NCI-H774 (cell line): Measurements from ENCODE around the gene KHNYN.

Experiments
- DNase-seq: peaks from one replicate; lab custom pipeline; 2025; lab: John Stamatoyannopoulos, UW

Gene KHNYN

DNA sequence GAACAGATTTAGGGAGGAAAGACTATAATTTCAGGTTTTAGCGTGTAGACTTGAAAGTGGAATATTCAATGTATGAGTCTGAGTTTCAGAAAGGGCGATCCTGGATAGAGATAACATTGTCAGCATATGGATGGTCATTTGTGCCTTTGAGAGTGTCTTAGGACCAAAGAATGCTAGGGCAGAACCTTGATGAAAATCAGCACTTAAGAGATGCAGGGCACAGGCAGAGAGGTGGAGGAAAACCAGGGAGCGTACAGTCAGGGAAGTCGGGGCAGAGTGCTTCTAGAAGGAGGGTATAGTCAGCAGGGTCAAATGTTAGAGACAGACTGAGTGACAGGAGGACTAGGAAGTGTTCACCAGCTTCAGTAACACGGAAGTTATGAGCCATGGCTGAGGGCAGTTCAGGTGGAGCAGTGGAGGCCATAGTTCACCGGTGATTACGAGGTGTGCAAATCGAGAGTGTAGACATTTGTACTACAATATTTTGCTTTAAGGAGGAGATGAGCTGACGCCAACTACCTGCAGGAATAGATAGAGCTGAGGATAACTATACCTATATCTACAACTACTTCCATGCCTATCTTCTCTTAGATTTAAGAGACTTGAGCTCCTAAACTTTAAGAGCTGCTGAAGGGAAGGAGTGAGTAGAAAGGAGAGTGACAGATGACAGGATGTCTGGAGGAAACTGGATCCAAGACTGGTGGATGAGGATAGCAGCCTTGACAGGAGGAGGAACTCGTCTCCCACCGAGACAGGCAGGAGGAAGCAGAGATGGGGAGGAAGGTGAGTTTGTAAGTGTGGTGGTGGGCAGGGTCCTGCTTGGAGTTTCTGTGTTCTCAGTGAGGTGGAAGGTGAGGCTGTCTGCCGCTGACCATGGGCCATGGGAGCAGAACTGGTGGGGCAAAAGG, 6.8 kb upstream of the KHNYN start:
- no peak for DNase-seq

DNA sequence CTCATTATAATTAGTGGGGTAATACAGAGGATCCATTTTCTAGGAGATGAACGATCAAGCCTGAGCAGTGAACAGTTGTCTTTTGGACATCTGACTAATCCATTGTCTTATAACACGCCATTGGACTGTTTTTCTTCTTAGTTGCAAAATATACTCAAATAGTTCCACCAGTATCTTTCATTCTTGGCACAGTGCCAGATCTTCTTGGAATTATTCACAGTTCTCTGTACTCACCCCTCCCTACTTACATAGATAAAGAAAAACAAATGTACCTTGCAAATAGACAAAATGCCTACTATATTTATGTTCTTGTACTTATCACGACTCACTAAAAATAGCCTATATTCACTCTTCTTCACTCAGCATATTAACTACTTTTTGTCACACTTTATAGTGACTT, 4.0 kb upstream of the KHNYN start:
- no peak for DNase-seq

DNA sequence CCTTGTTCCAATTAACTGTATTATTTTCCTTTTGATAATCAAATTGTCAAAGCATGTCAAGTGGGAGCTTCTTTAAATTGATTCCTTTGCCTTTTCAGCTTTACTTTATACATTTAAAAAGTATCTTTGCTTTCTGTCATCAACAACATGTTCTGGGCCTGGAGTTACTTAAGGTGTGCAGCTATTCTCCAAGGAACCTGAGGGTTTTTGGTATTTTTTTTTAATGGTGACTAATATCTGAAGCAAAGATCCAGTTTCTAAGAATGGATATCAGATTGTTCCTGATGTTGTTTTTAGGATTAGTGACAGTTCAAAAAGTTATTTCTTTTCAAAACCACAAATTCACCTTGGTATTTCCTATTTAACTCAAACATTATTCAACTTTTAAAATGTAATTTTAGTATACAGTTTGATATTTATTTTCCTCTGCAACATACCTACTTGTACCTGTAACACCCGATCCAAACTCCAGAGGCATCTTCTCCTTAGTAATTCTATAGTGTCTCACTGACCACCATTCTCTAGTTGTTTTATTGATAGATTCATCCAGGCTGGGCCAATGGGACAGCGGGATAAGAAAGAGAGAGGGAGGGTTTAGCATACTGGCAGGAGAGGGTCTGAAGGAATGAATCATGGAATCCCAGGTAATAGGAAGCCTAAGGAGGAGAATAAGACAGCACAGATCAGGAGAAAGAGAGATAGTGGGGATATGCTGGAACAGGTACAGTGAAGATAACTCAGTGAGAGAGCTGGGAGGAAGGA, 3.4 kb upstream of the KHNYN start:
- no peak for DNase-seq

DNA sequence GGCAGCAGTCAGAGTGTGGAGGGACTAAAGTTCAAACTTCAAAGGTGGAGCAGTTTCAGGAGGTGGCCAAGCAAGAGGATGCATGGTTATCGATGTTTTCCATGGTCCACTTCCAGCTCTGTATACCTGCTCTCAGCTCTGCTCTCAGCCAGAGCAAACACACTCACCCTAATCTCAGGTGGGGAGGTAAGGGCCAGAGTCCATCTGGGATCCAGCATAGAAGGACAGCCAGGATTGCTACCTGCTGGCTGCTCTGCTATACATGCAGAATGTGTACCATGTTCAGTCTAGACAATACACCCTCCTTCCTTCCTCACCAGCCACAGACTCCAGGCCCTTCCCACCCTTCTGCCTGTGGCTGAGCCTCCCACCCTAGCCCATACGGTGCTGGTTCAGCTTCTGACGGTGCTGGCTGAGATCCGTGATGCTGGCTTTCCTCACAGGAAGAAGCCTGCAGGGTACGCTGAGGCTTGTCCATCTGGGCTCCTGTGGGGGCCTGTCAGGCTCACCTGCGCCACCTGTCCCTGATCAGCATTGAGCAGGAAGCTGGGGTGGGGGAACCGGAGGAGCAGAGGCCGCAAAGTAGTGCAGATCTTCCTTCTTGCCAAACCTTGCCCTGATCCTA, 2.7 kb upstream of the KHNYN start:
- no peak for DNase-seq

DNA sequence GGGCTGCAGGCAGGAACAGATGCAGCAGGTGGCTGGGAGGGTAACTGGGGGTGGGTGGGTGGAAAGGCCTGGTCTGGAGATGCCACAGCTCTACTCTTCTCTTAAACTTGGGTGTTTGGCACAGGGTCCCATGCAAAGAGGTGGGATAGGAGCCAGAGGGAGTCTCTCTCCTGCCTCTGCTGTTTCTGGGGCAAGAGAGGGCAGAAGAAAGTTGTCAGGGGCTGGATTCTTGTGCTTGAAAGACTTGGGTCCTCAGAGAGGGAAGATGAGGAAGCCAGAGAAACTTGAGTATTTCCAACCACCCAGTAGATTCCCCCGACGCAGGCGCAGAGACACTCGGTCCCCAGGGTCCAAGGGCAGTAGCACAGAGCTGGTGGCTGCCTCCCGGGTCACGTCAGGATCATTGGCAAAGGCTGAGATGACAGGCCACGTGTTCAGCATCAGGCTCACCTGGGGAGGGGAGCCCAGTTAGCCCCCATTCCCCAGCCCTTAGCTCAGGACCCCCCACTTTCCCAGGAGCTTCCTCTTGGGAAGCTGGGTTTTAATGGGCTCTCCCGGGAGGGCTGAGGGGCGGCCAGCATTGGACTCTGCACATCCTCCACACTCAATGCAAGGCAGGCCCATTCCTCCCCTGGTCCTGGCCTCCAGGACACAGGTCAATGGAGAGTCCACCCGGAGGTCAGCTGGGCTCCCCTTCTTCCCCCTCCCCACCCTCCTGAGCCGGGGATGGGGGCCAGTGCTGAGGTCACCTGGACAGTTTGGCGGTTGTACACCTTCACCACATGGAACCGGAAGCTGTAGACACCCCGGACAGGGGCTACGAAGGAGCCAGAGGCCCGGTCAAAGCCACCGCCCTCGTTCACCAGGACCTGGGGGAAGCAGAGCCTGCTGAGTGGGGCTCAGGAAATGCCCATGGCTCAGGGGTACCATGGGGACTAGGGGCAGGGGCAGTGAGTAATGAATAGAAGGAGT, 1.9 kb upstream of the KHNYN start:
- DNase-seq: no peak

DNA sequence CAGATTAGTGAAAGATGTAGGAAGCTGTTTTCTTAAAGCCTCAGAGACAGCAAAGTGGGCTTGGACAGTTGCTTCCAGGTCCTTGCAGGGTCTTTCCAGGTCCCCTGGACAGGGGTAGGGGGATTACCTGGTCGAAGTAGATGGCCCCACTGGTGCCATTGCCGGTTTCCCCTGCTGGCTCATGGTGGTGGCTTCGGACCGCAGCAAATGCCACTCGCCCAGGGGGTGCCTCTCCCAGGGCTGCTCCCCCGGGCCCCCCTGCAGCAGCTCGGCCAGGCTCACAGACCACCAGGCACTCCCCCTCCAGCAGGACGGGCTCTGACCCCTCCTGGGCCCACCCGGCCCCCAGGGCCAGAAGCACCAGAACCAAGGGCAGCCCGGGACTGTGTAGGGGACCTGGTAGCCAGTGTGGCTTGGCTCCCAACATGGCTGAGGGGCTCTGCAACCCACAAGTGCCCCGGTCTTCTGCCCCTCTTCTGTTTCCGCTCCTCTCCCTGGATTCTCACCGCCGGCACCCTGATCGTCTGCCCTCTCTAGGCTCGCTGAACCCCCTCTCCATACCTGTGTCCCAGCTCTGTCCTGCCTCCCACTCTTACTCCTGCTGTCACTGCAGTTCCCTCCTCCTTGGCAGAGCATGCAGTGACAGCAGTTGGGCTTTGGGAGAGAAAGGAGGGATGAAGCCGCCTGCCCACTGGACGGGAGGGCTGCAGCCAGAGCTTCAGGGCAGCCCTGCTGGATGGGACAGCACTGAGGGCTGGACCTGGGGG, 943 bp upstream of the KHNYN start:
- no peak for DNase-seq

DNA sequence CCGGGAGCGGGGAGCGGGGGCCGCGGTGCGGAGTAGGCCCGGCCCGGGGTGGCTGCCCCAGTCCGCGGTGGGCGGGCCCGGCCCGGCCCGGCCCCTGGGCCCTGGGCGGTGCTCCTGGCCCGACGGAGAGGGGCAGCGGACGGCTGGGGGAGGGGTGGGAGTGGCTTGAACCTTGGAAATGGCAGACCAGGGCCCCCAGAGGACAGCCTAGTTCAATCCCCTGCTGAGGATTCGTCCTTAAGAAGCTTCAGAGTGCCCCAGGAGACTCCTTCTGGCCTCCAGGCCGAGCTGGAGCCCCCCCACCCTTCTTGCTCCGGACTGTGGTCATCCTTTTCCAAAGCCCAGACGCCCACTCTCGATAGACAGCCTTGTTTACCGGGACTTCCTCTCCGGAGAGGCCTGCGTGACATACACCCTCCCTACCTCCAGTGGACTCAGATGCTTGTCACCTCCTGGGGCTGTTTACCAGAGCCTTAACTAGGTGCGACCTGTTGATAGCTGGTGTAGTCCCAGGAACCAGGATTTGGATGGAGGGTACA, 458 bp downstream of the KHNYN start:
- DNase-seq: peak; percentile 68

DNA sequence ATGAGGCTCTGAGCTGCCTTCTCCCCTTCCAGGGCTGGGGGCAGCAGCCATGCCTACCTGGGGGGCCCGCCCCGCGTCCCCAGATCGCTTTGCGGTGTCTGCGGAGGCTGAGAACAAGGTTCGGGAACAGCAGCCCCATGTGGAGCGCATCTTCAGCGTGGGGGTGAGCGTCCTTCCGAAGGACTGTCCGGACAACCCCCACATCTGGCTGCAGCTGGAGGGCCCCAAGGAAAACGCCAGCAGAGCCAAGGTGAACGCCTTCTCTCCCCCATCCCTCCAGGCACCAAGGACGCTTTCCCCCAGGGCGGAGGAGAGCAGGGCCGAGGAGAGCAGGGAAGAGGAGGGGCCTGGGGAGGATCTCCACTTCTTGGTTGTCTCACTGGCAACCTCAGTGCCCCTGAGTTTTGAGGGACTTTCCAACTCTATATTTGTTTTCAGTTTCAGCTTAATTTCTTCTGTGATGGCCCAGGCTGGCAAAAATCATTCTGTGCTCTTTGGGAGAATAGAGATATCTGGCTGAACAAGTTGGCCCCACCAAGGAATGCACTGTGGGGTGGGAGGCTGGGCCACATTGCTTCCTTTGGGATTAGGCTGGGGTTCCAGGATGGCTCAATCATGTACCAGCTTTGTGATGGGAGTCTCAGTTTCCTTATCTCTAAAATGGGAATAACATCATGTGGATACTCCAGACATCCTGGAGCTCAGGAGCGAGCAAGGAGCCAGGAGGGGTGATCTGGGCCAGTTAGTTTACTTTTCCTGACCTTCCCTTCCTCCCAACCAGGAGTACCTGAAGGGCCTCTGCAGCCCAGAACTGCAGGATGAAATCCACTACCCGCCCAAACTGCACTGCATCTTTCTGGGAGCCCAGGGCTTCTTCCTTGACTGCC, 1.2 kb downstream of the KHNYN start:
- no peak for DNase-seq

DNA sequence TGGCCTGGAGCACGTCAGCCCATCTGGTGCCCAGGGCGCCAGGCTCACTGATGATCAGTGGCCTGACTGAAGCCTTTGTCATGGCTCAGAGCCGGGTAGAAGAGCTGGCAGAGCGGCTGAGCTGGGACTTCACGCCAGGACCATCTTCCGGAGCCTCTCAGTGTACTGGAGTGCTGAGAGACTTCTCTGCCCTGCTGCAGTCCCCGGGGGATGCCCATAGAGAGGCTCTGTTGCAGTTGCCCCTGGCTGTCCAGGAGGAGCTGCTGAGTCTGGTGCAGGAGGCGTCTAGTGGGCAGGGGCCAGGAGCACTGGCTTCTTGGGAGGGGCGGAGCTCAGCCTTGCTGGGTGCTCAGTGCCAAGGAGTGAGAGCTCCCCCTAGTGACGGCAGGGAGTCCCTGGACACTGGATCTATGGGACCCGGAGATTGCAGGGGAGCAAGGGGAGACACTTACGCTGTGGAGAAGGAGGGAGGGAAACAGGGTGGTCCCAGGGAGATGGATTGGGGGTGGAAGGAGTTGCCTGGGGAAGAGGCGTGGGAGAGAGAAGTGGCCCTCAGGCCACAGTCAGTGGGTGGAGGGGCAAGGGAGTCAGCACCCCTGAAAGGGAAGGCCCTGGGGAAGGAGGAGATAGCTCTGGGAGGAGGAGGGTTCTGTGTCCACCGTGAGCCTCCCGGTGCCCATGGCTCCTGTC, 2.0 kb downstream of the KHNYN start:
- DNase-seq: peak; percentile 77

DNA sequence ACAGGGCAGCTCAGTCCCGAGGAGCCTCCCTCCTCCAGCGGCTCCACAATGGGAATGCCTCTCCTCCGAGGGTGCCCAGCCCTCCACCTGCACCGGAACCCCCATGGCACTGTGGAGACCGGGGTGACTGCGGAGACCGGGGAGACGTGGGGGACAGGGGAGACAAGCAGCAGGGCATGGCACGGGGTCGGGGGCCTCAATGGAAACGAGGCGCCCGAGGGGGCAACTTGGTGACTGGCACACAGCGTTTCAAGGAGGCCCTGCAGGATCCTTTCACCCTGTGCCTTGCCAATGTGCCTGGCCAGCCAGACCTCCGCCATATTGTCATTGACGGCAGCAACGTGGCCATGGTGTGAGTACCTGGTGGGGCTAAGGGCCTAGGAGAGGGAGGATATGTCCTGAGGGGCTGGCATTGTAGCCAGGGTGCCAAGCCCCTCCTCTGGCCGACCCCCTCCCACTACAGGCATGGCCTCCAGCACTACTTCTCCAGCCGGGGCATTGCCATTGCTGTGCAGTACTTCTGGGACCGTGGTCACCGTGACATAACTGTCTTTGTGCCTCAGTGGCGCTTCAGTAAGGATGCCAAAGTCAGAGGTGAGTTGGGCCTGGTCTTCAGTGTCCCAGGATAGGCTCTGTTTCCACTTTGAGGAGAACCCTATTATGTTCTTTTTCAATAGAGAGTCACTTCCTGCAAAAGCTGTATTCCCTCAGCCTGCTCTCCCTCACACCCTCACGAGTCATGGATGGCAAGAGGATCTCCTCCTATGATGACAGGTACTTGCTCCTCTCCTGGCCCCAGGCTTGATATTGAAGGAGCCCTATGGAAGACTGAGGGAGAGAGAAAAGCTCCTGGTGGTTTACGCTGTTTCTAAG, 2.7 kb downstream of the KHNYN start:
- no peak for DNase-seq

DNA sequence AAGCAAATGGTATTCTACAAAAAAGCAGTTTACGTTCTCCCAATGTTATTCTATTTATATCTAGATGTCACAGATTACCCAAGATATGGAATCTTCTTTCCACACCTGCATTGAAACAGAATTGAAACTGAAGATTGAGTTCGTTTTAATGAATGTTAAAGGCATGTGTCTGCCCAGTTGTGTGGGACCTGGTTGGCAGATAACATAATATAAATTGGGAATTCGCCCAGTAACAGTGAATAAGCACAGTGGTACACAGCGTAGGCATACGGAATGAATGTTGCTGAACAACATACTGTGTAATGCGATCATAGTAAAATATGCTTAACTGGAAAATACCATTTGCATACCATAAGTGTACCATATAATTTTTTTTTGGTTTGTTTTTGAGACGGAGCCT, 4.3 kb downstream of the KHNYN start:
- DNase-seq: no peak

DNA sequence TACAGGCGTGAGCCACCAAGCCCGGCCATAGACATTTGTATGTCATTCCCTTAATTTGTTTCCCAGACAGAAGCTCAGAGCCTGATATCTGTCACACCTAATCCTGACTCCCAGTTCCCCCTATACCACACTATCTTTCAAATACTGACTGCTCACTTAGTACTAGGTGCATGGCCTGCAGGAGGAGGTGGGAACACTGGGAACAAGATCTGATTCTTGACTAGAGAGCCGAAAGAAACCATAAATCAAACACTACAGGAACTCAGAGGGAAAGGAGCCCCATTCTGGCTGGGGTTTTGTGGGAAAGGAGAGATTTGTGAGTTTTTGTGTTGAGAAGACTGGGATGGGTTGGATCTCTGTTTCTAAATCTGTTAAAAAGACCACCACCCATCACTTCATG, 4.9 kb downstream of the KHNYN start:
- DNase-seq: no peak

DNA sequence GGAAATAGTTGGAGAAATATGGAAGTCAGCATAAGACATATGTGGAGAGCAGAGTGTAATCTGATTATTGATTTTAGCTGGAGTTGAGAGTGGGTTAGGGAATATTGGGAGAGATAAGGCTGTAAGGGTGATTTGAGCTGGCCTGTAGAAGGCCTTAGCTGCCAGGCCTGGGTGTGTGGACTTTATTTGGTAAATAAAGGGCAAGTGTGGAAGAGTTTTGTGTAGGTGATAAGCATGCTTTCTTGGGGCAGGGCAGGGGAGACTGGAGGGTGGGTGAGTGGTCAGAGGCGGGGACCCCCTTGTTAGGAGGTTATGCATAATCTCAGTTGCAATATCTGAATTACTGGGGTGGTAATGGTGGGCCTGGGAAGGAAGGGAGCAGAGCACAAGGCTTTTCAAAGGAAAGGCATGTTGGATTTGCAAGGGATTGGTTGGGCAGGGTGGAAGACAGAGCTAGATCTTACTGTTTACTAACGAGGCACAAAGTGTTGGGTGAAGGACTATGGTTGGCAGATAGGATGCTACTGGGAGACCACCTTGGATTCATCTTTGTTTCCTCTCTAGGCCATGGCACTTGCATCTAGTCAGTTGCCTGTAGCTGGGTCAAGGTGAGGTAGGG, 5.5 kb downstream of the KHNYN start:
- no peak for DNase-seq

DNA sequence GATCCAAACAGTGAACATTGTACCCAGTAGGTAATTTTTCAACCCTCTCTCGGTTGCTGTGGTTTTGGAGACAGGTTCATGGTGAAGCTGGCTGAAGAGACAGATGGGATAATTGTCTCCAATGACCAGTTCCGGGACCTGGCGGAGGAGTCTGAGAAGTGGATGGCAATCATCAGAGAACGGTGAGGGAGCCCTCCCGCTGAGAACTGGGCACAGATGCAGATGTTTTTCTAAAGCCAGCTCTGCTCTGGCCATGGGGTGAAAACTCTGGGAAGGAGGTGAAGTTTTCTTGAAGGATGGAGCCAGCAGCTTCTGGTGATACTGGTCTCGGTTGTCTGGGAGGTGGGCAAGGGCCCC, 6.2 kb downstream of the KHNYN start:
- DNase-seq: no peak

DNA sequence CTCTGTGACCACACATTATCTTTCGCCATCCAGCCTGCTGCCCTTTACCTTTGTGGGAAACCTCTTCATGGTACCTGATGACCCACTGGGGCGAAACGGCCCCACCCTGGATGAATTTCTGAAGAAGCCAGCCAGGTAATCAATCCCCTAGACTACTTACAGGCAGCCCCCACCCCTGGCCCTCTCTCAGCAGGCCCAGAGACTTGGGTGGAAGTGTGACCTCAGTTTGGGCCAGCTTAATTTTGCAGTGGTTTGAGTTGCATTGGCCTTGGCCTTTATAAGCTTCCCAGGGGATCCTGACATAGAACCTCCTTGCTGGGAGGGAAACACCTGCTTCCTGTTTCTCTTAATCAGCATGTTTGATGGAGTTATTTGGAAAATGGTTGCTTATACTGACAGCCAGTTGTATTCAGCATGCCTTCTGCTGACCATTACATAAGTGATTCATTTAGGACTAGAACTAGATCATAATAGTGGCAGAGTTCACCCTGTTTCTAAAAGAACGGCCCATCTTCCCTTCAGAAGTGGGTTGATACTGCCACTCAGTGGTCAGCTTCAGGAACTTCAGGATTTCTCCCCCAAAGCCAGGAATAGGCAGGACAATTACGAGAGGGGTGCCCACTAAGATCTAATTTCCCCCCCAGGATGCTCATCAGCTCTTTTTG, 6.7 kb downstream of the KHNYN start:
- DNase-seq: peak; percentile 50

DNA sequence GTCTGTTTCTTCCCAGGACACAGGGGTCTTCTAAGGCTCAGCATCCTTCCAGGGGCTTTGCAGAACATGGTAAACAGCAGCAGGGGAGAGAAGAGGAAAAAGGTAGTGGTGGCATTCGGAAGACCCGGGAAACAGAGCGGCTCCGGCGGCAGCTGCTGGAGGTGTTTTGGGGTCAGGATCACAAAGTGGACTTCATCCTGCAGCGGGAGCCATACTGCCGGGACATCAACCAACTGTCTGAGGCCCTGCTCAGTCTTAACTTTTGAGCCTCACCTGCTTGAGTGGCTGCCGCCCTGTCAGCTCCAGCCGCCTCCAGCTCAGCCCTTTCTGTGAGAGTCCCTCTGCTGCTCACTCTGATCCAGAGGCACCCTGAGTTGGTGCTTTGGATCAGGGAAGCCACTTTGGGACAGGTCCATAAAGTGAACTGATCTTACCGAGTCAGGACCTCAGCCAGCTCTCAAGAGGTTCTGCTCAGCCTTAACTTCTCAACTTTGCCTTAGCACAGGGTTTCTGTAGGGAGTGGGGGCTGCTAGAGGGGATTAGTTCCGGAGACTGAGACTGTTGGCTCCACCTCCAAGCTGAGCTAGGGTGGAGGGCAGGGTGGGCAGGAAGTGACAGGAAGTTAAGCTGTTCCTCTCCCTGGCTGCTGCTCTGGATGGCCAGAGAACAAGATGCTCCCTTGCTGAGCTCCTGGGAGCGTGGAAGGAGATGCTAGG, 7.4 kb downstream of the KHNYN start:
- no peak for DNase-seq

DNA sequence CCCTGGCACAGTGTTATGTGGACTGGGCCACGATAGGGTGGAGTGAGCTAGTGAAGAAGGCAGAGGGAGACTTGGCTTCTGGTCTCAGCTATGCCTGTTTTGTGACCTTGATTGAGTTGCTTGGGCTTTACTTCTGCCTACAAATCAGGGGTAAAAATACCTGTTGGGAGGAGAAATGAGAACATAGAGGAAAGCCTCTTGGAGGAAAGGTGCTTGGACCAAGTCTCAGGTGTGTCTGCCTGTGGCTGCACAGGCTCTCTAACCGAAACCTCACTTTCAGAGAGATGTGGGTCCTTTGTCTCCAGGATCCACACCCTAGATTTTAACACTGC, 7.9 kb downstream of the KHNYN start:
- no peak for DNase-seq
